HEK293 (cell line): Measurements from ENCODE around the gene MBD3L1.
A peak's percentile ranks its signal among the peaks of the same experiment; 100 is the strongest.

Experiments used
- CTCF ChIA-PET: fragments of 350-600 bp; formaldehyde crosslinking; extraction: SDS; loops from one replicate; lab custom pipeline; 2021; ENCODE audit warnings: antibody characterized with exemption; lab: Yijun Ruan, JAX
- POLR2A ChIA-PET: fragments of 300-600 bp; formaldehyde crosslinking; extraction: SDS; loops from one replicate; lab custom pipeline; 2020; ENCODE audit warnings: antibody characterized with exemption, inconsistent platforms; lab: Yijun Ruan, JAX
- H3K27ac ChIP-seq: fragments of 200-500 bp; sonication (Bioruptor generic); 2 replicates; pipeline ENCODE4 v1.5.1; 2014; ENCODE audit warnings: low read depth, low read length, control low read depth, inconsistent platforms; ENCODE audit errors: extremely low read depth
- H3K36me3 ChIP-seq, 2 experiments: fragments of 200-500 bp in 1 of 2; sonication (Bioruptor generic) in 1 of 2; 1 replicate in 1 of 2; 2 replicates in 1 of 2; pipeline ENCODE4 v1.5.1; 2014 to 2017; ENCODE audit warnings: inconsistent platforms in 2 of 2, low read length in 2 of 2; ENCODE audit not compliant: control insufficient read depth in 2 of 2, insufficient read depth in 1 of 2
- H3K4me1 ChIP-seq: fragments of 200-500 bp; sonication (Bioruptor generic); 2 replicates; pipeline ENCODE4 v1.5.1; 2014; ENCODE audit warnings: mild to moderate bottlenecking, low read length, inconsistent platforms; ENCODE audit not compliant: control insufficient read depth, insufficient read depth
- H3K4me3 ChIP-seq: 2 replicates; pipeline ENCODE4 v1.5.1; 2011; ENCODE audit warnings: low read depth, mild to moderate bottlenecking, control low read depth, low read length, moderate library complexity
- H3K9me3 ChIP-seq: fragments of 200-500 bp; sonication (Bioruptor generic); 2 replicates; pipeline ENCODE4 v1.5.1; 2014; ENCODE audit warnings: low read depth, low read length, inconsistent platforms; ENCODE audit not compliant: control insufficient read depth, insufficient read depth
- AEBP2 ChIP-seq: fragments of 450-650 bp; formaldehyde crosslinking; IDR thresholded peaks from 2 replicates; pipeline ENCODE4 v1.5.1; 2016; ENCODE audit warnings: missing biosample characterization, missing genetic modification characterization, borderline replicate concordance
- EGR2 ChIP-seq: fragments of 450-650 bp; formaldehyde crosslinking; IDR thresholded peaks from 2 replicates; pipeline ENCODE4 v1.5.1; 2016; ENCODE audit warnings: low read depth, missing biosample characterization, missing genetic modification characterization
- ELK4 ChIP-seq: IDR thresholded peaks from 2 replicates; pipeline ENCODE4 v1.6.1; 2011; ENCODE audit warnings: mild to moderate bottlenecking, low read depth, low read length, borderline replicate concordance
- GLIS1 ChIP-seq: fragments of 450-650 bp; formaldehyde crosslinking; IDR thresholded peaks from 2 replicates; pipeline ENCODE4 v1.5.1; 2016; ENCODE audit warnings: missing biosample characterization, missing genetic modification characterization
- WT1 ChIP-seq: fragments of 450-650 bp; formaldehyde crosslinking; IDR thresholded peaks from 2 replicates; pipeline ENCODE4 v1.5.1; 2016; ENCODE audit warnings: missing biosample characterization, missing genetic modification characterization
- ZBTB17 ChIP-seq: fragments of 450-650 bp; formaldehyde crosslinking; IDR thresholded peaks from 2 replicates; pipeline ENCODE4 v1.5.1; 2016; ENCODE audit warnings: missing biosample characterization, missing genetic modification characterization
- ZBTB20 ChIP-seq: fragments of 450-650 bp; formaldehyde crosslinking; IDR thresholded peaks from 2 replicates; pipeline ENCODE4 v1.5.1; 2016; ENCODE audit warnings: missing biosample characterization, missing genetic modification characterization
- ZBTB48 ChIP-seq: fragments of 450-650 bp; formaldehyde crosslinking; IDR thresholded peaks from 2 replicates; pipeline ENCODE4 v1.5.1; 2016; ENCODE audit warnings: missing biosample characterization, missing genetic modification characterization
- ZFP3 ChIP-seq: fragments of 450-650 bp; formaldehyde crosslinking; IDR thresholded peaks from 2 replicates; pipeline ENCODE4 v1.5.1; 2016; ENCODE audit warnings: low read depth, missing biosample characterization, missing genetic modification characterization
- ZIC2 ChIP-seq: fragments of 450-650 bp; formaldehyde crosslinking; IDR thresholded peaks from 2 replicates; pipeline ENCODE4 v1.5.1; 2016; ENCODE audit warnings: missing biosample characterization, missing genetic modification characterization
- ZNF114 ChIP-seq: fragments of 450-650 bp; formaldehyde crosslinking; IDR thresholded peaks from 2 replicates; pipeline ENCODE4 v1.5.0; 2017; ENCODE audit warnings: missing biosample characterization, missing genetic modification characterization
- ZNF2 ChIP-seq: fragments of 450-650 bp; formaldehyde crosslinking; IDR thresholded peaks from 2 replicates; pipeline ENCODE4 v1.5.1; 2016; ENCODE audit warnings: missing biosample characterization, missing genetic modification characterization
- ZNF239 ChIP-seq: fragments of 450-650 bp; formaldehyde crosslinking; IDR thresholded peaks from 2 replicates; pipeline ENCODE4 v1.5.1; 2016; ENCODE audit warnings: missing biosample characterization, missing genetic modification characterization
- ZNF24 ChIP-seq: fragments of 450-650 bp; formaldehyde crosslinking; IDR thresholded peaks from 2 replicates; pipeline ENCODE4 v1.5.1; 2016; ENCODE audit warnings: missing biosample characterization, missing genetic modification characterization
- ZNF248 ChIP-seq: fragments of 450-650 bp; formaldehyde crosslinking; IDR thresholded peaks from 2 replicates; pipeline ENCODE4 v1.5.1; 2017; ENCODE audit warnings: missing biosample characterization, missing genetic modification characterization
- ZNF266 ChIP-seq: fragments of 450-650 bp; formaldehyde crosslinking; IDR thresholded peaks from 2 replicates; pipeline ENCODE4 v1.5.1; 2016; ENCODE audit warnings: missing biosample characterization, missing genetic modification characterization, low read depth
- ZNF335 ChIP-seq: fragments of 450-650 bp; formaldehyde crosslinking; conservative IDR thresholded peaks from 2 replicates; pipeline ENCODE4 v1.5.1; 2016; ENCODE audit warnings: missing biosample characterization, missing genetic modification characterization
- ZNF37A ChIP-seq: fragments of 450-650 bp; IDR thresholded peaks from 2 replicates; pipeline ENCODE4 v1.5.1; 2018; ENCODE audit warnings: missing biosample characterization, missing genetic modification characterization
- ZNF426 ChIP-seq: fragments of 450-650 bp; formaldehyde crosslinking; IDR thresholded peaks from 2 replicates; pipeline ENCODE4 v1.5.1; 2017; ENCODE audit warnings: missing biosample characterization, missing genetic modification characterization, mild to moderate bottlenecking, inconsistent platforms, moderate library complexity
- ZNF701 ChIP-seq: fragments of 450-650 bp; formaldehyde crosslinking; IDR thresholded peaks from 2 replicates; pipeline ENCODE4 v1.5.1; 2016; ENCODE audit warnings: missing biosample characterization, missing genetic modification characterization
- ZSCAN16 ChIP-seq: fragments of 450-650 bp; formaldehyde crosslinking; IDR thresholded peaks from 2 replicates; pipeline ENCODE4 v1.5.1; 2016; ENCODE audit warnings: missing biosample characterization, missing genetic modification characterization
- TF ChIP-seq, protein P1 (sequence below): fragments of 450-650 bp; formaldehyde crosslinking; IDR thresholded peaks from 2 replicates; pipeline ENCODE4 v1.5.1; 2016; ENCODE audit warnings: missing biosample characterization, missing genetic modification characterization
- TF ChIP-seq, protein P2 (sequence below): fragments of 450-650 bp; formaldehyde crosslinking; IDR thresholded peaks from 2 replicates; pipeline ENCODE4 v1.5.1; 2016; ENCODE audit warnings: missing biosample characterization, missing genetic modification characterization

Gene MBD3L1

GRCh38 chr19:8831832-8832131 is 395 bp upstream of the MBD3L1 start (continued):
- TF ChIP-seq ELK4 = no peak
- peak; percentile 77 for TF ChIP-seq GLIS1 (tag by site-specific recombination)
- TF ChIP-seq ZNF37A (tag by site-specific recombination) = no peak
- TF ChIP-seq ZSCAN16 = no peak
- TF ChIP-seq, protein P1, sequence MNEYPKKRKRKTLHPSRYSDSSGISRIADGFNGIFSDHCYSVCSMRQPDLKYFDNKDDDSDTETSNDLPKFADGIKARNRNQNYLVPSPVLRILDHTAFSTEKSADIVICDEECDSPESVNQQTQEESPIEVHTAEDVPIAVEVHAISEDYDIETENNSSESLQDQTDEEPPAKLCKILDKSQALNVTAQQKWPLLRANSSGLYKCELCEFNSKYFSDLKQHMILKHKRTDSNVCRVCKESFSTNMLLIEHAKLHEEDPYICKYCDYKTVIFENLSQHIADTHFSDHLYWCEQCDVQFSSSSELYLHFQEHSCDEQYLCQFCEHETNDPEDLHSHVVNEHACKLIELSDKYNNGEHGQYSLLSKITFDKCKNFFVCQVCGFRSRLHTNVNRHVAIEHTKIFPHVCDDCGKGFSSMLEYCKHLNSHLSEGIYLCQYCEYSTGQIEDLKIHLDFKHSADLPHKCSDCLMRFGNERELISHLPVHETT (tag by site-specific recombination) = no peak
- peak; percentile 52; the same call in 1 of the 2 replicates for TF ChIP-seq ZBTB48 (tag by site-specific recombination)
- TF ChIP-seq ZBTB20 (tag by site-specific recombination) = peak; percentile 62
- no peak for TF ChIP-seq ZNF248
- TF ChIP-seq ZNF2 (tag by site-specific recombination) = no peak
- TF ChIP-seq ZNF701 (tag by site-specific recombination) = no peak
- no peak for TF ChIP-seq WT1 (tag by site-specific recombination)
- no peak for TF ChIP-seq ZFP3 (tag by site-specific recombination)
- TF ChIP-seq ZNF266 = no peak
- TF ChIP-seq AEBP2 (tag by site-specific recombination) = no peak
- no peak for TF ChIP-seq ZNF426 (tag by site-specific recombination)
- TF ChIP-seq ZNF114 (tag by site-specific recombination) = no peak
- no peak for TF ChIP-seq ZNF239 (tag by site-specific recombination)
- TF ChIP-seq ZIC2 = peak; percentile 76
- peak; percentile 21; the same call in 1 of the 2 replicates for TF ChIP-seq ZNF335 (tag by site-specific recombination)
- no peak for TF ChIP-seq ZBTB17 (tag by site-specific recombination)
- TF ChIP-seq, protein P2, sequence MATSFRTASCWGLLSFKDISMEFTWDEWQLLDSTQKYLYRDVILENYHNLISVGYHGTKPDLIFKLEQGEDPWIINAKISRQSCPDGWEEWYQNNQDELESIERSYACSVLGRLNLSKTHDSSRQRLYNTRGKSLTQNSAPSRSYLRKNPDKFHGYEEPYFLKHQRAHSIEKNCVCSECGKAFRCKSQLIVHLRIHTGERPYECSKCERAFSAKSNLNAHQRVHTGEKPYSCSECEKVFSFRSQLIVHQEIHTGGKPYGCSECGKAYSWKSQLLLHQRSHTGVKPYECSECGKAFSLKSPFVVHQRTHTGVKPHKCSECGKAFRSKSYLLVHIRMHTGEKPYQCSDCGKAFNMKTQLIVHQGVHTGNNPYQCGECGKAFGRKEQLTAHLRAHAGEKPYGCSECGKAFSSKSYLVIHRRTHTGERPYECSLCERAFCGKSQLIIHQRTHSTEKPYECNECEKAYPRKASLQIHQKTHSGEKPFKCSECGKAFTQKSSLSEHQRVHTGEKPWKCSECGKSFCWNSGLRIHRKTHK (tag by site-specific recombination) = no peak
- no peak for TF ChIP-seq EGR2 (tag by site-specific recombination)

- Histone ChIP-seq H3K4me3 (no peak overlapping the region), H3K27ac (no peak overlapping the region), H3K9me3 (no peaks in the 10 kb centered on the region), H3K36me3 (0 out of 3 replicates have a peak, but pooled peaks cover 0 to 2% of the 10 kb centered on the region in 2 experiments), H3K4me1 (0 out of 2 replicates have a peak, but pooled peaks cover 4% of the 10 kb centered on the region)
- ChIA-PET POLR2A (no interaction called here), CTCF (no interaction called here)
- TF ChIP-seq ZNF24 (tag by site-specific recombination) = no peak
These were observed 3.3 kb downstream of the MBD3L1 start for GRCh38 chr19:8835446-8835845.
